Subcutaneous adipose tissue (tissue), 4 donors: Measurements from ENCODE around the gene PITPNM3. TPM values are rescaled to one million over a fixed set of nuclear protein-coding genes. Genes with fewer than 3 reads are reported as not detected.

Experiments
- total RNA-seq, 4 donors: library from RNA; depleted of rRNA; stranded (reverse); fragments of >200 nt; gene quantifications; one replicate each; pipeline ENCODE4 v1.1.0, GENCODE V29; 2016
- TF ChIP-seq, protein P1 (sequence below): fragments of 450-650 bp; IDR thresholded peaks from one replicate; pipeline ENCODE4 v1.5.1; 2016; ENCODE audit warnings: low read depth, mild to moderate bottlenecking, control low read depth, antibody characterized with exemption, moderate library complexity

PITPNM3 gene
- total RNA-seq, 4 donors from 2014 or later, result 0.34 to 1.9 (median 1.2) TPM

DNA sequence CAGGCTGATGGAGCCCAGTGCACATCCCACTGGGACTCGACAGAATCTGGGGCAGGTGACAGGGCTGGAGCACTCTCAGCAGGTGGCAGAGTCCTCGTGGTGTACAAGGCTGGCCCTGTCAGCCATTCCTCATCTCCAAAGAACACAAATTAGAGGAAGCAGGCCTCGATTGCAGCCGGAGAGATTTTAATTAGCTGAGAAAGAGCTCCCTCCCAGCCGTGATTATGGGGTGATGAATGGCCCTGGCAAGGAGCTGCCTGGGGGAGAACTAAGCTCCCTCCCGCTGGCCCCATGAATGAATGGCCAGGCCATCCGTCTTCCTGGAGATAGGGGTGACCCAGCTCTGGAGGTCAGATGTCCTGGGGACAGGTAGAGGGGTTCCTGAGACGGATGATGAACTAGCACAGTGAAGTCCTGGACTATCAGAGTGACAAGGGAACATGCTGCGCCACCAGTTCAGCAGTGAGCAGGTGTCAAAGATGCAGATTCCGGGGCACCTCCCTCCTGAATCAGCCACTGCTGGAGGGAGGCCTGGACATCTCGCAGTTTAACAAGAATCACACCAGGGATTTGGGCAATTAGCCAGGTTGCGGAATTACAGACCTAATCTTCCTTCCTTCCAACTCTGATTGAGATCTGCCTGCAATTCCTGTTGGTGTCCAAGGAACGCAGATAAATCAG, 76.6 kb downstream of the PITPNM3 start:
- TF ChIP-seq, protein P1, sequence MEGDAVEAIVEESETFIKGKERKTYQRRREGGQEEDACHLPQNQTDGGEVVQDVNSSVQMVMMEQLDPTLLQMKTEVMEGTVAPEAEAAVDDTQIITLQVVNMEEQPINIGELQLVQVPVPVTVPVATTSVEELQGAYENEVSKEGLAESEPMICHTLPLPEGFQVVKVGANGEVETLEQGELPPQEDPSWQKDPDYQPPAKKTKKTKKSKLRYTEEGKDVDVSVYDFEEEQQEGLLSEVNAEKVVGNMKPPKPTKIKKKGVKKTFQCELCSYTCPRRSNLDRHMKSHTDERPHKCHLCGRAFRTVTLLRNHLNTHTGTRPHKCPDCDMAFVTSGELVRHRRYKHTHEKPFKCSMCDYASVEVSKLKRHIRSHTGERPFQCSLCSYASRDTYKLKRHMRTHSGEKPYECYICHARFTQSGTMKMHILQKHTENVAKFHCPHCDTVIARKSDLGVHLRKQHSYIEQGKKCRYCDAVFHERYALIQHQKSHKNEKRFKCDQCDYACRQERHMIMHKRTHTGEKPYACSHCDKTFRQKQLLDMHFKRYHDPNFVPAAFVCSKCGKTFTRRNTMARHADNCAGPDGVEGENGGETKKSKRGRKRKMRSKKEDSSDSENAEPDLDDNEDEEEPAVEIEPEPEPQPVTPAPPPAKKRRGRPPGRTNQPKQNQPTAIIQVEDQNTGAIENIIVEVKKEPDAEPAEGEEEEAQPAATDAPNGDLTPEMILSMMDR, result no peak

DNA sequence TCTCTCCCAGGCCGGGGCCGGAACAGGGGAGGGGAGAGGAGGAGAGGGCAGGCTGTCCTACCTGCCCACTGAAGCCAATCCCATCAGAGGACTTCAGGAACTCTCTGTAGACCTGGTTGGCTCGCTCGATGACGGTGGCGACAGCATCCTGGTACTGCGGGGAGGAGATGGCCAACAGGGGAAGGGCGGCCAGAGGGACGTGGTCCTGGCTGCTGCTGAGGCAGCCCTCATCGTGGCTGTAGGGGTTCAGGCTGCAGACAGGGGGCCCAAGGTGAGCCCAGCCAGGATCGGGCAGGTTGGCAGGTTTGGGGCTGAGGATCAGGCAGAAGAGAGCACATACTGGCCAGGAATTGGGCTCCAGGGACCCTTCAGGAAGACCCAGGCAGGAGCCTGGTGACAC, 77.9 kb downstream of the PITPNM3 start:
- TF ChIP-seq, protein P1, result no peak

DNA sequence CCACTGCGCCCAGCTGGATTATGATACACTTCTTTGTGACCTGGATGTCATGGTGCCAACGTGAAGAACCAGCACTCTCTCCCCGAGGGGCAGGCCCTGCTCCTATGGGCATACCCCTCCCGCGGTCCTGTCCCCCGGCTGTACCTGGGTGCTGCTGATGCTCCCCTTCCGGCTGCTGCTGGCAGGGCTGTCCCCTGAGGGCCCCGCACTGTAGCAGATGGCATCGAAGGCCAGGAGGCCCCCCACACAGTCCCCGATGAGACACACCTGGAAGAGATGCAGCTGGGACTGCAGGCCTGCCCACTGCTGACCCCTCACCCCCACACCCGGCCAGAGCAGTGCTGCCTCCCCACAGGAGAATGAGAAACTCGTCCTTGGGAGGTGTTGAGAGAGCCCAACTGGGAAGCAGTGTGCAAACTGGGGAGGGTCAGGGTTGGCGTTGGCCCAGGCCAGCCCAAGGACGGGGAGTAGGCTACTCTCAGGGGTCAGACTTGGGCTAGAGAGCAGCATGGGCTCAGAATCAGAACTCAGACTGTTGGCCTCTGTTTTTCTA, 78.4 kb downstream of the PITPNM3 start:
- TF ChIP-seq, protein P1, result no peak

DNA sequence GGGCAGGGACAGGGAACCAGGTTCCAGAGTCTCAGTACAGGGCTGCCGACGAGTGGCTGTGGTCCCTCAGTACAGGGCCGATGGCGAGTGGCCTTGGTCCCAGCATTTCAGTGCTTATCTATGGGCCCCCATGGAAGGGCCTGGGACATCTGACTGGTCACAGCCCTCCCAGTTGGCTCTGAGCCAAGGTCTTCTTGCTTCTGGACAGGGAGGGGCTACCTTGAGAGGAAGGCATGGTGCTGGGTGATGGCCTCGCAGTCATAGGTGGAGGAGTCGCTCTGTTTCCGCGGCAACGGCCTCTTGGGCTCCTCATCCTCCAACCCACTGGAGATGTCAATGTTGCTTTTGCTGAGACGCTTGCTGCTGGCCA, 79.6 kb downstream of the PITPNM3 start:
- TF ChIP-seq, protein P1, result no peak

DNA sequence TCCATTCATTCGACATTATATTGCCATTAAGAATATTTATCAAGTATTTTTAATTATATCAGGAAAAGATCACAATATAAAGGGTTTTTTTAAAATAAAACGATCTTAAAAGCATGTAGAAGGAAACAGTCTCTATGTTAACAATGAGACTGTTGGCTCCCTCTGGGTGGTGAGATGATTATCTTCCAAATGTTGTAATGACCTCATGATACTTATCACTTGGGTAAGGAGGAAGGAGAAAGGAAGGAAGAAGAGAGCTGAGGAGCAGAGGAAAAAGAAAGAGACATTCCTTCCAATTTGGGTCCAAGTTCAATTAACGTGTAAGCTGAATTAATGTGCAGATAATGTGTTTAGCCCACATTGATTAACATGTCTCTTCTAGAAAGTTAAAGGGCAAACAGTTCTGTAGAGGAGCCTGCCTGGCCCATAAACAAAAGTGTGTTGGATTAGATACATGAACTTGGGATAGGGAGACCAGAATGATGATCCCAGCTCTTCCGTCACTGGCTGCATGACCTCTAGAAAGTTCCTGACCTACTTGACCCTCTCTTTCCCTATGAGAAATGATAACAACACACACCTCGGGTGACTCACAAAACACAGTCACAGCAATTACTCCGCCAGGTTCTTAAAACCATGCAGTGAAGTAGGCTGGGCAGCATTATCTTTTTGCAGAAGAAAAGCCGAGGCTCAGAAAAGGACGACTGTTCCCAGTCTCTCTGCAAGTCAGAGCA, 80.1 kb downstream of the PITPNM3 start:
- TF ChIP-seq, protein P1, result no peak

DNA sequence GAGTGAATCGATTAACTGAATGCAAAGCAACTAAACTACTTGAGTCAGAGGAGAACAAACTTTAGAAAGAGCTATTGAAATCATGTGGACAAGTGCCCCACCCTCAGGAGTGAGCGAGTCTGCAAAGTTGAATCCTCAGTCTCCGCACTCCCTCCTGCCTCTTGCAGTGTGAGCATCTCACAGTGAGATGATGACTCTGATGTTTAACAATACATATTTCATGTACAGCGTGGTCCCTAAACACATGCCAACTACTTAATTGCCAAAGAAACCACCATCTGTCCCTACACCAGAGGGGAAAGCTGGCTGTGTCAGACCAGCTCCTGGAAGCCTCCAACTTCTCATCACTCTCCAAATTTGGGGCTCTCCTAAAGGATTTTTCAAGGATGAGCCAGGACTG, 80.9 kb downstream of the PITPNM3 start:
- TF ChIP-seq, protein P1, result no peak

DNA sequence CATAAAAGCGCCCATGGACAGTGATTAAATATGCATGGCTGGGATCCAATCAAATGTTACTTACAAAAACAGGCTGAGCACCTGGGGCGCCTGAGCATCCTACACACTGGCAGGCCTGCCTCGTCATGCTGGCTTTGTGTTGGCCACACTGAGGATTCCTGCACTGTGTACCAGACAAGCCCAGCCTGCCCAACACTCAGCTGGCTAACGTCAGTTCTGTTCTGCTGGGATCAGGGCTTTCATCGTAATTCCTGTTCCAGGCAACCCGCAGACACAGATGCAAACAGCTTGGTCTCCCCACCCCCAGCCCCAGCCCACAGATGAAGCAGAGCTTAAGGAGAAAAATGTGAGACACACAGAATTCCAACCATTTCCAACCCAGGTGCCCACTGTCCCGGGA, 81.4 kb downstream of the PITPNM3 start:
- TF ChIP-seq, protein P1, result no peak
